Measurements from ENCODE around the gene TTLL11. TPM values are rescaled to one million over a fixed set of nuclear protein-coding genes. Genes with fewer than 3 reads are reported as not detected.

Gene TTLL11
- total RNA-seq, 1 donor from 2014 or later: 6.9 TPM

DNA sequence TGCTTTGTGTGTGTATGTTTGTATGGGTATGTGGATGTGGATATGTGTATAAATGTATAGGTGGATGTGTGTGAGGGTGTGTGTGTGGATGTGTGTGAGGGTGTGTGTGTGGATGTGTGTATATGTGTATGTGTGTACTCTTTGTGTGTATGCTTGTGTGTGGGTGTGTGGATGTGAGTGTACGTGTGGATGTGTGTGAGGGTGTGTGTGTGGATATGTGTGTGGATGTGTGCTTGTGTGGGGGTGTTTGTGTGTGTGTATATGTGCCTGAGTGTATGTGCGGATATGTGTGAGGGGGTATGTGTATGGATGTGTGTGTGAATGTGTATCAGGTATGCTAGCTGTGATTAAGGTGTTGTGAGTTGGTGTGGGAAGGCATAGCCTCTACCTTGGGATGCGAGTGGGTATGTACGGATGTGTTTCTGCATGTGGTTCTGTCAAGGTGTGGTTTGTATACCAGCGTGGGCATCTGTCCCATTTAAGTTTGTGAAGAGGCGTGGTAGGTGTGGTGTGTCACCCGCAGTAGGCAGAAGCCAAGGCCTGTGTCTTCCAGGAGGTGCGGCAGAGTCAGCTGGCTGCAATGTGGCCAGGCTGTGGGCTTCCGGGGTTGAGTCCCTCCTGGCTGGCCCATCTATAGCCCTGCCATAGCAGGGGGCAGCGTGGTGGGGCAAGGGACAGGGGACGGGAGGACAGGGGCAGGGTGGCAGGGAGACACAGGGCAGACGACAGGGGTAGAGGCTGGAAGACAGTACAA is 285.9 kb downstream of the TTLL11 start:
- Histone ChIP-seq H3K4me1 (ENCODE audit: insufficient read depth, low read length) (no peaks in the 10 kb centered on the region), H2AFZ (ENCODE audit: low read depth, low read length) (no peak overlapping the region), H3K9me3 (ENCODE audit: insufficient read depth, low read depth, low read length) (no peaks in the 10 kb centered on the region), H3K27ac (ENCODE audit: low read depth, low read length) (no peak overlapping the region), H3K27me3 (ENCODE audit: insufficient read depth, low read length) (no peaks in the 10 kb centered on the region), H4K20me1 (ENCODE audit: insufficient read depth, low read length) (no peaks in the 10 kb centered on the region), H3K4me2 (ENCODE audit: low read length) (no peak overlapping the region), H3K36me3 (ENCODE audit: insufficient read depth, low read length) (no peaks in the 10 kb centered on the region), H3K79me2 (ENCODE audit: insufficient read depth, low read length) (no peaks in the 10 kb centered on the region), H3K9ac (ENCODE audit: low read length) (no peak overlapping the region), H3K4me3 (ENCODE audit: insufficient read depth, low read depth, low read length) (no peak overlapping the region)
- DNase-seq (ENCODE audit: low read depth): no peak
- Mint-ChIP-seq H3K4me3 (ENCODE audit: unreplicated experiment) (no peak overlapping the region), H3K27me3 (ENCODE audit: low read depth, unreplicated experiment) (peaks cover 24% of the 10 kb centered on the region), H3K4me1 (ENCODE audit: low read depth, unreplicated experiment) (no peaks in the 10 kb centered on the region), H3K27ac (ENCODE audit: unreplicated experiment) (no peak overlapping the region), H3K36me3 (ENCODE audit: low read depth, unreplicated experiment) (no peaks in the 10 kb centered on the region), H3K9me3 (ENCODE audit: unreplicated experiment) (peaks cover 8% of the 10 kb centered on the region)
- TF ChIP-seq, protein P1, sequence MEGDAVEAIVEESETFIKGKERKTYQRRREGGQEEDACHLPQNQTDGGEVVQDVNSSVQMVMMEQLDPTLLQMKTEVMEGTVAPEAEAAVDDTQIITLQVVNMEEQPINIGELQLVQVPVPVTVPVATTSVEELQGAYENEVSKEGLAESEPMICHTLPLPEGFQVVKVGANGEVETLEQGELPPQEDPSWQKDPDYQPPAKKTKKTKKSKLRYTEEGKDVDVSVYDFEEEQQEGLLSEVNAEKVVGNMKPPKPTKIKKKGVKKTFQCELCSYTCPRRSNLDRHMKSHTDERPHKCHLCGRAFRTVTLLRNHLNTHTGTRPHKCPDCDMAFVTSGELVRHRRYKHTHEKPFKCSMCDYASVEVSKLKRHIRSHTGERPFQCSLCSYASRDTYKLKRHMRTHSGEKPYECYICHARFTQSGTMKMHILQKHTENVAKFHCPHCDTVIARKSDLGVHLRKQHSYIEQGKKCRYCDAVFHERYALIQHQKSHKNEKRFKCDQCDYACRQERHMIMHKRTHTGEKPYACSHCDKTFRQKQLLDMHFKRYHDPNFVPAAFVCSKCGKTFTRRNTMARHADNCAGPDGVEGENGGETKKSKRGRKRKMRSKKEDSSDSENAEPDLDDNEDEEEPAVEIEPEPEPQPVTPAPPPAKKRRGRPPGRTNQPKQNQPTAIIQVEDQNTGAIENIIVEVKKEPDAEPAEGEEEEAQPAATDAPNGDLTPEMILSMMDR (IDR thresholded peaks at IDR 0.05; ENCODE audit: insufficient read depth, low read depth, low read length): no peak
- no peak for TF ChIP-seq EZH2 (IDR thresholded peaks at IDR 0.05; ENCODE audit: insufficient read depth, low read length)
- FAIRE-seq: no peak

DNA sequence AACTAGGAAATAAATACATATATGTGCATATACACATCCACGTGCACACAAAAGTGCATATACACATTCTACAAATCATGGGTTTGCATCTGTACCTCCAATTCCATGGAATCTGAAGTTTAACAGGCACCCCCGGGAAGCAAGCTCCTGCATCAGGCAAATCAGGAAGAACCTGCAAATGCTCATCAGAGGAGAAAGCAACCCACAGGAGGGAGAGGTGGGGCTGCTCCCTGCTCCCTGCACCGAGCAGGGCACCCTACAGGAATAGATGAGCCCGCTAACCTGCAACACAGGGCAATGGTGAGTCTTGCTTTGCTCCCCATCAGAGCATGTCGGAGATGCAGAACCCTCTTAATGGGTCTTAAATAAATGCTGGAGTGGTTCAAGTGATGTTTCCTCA is 290.4 kb downstream of the TTLL11 start:
- H3K4me1 ChIP-seq (ENCODE audit: insufficient read depth, low read length): no peaks in the 10 kb centered on the region
- no peak overlapping the region for H3K27ac ChIP-seq (ENCODE audit: low read depth, low read length)
- no peak for FAIRE-seq
- no peaks in the 10 kb centered on the region for H3K36me3 ChIP-seq (ENCODE audit: insufficient read depth, low read length)
- H3K27me3 Mint-ChIP-seq (ENCODE audit: low read depth, unreplicated experiment): peaks cover 11% of the 10 kb centered on the region
- no peak overlapping the region for H3K4me3 ChIP-seq (ENCODE audit: insufficient read depth, low read depth, low read length)
- no peak overlapping the region for H3K27ac Mint-ChIP-seq (ENCODE audit: unreplicated experiment)
- H3K79me2 ChIP-seq (ENCODE audit: insufficient read depth, low read length): no peaks in the 10 kb centered on the region
- peaks cover 3% of the 10 kb centered on the region for H3K27me3 ChIP-seq (ENCODE audit: insufficient read depth, low read length)
- no peak overlapping the region for H2AFZ ChIP-seq (ENCODE audit: low read depth, low read length)
- H3K4me2 ChIP-seq (ENCODE audit: low read length): no peak overlapping the region
- TF ChIP-seq, protein P1 (IDR thresholded peaks at IDR 0.05; ENCODE audit: insufficient read depth, low read depth, low read length): no peak
- TF ChIP-seq EZH2 (IDR thresholded peaks at IDR 0.05; ENCODE audit: insufficient read depth, low read length): no peak
- H3K9ac ChIP-seq (ENCODE audit: low read length): no peak overlapping the region
- H3K9me3 ChIP-seq (ENCODE audit: insufficient read depth, low read depth, low read length): no peaks in the 10 kb centered on the region
- no peaks in the 10 kb centered on the region for H3K36me3 Mint-ChIP-seq (ENCODE audit: low read depth, unreplicated experiment)
- H4K20me1 ChIP-seq (ENCODE audit: insufficient read depth, low read length): no peaks in the 10 kb centered on the region
- H3K4me3 Mint-ChIP-seq (ENCODE audit: unreplicated experiment): no peak overlapping the region
- DNase-seq (ENCODE audit: low read depth): no peak
- H3K4me1 Mint-ChIP-seq (ENCODE audit: low read depth, unreplicated experiment): no peaks in the 10 kb centered on the region
- peaks cover 8% of the 10 kb centered on the region for H3K9me3 Mint-ChIP-seq (ENCODE audit: unreplicated experiment)

DNA sequence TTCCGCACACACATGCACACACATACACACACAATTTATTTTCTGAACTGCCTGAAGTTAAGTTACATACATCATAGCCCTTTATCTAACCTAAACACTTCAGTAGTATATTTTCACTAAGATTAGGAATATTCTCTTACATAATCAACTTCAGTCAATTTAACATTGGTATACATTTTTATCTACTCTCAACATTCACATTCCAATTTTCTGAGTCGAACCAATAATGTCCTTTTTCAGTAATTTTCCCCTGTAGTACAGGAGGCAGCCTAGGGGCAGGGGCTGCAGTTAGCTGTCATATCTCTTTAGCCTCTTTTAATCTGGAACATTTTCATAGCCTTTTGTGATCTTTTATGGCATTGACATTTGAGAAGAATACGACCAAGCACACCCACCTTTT is 291.5 kb downstream of the TTLL11 start:
- Histone ChIP-seq H3K4me1 (ENCODE audit: insufficient read depth, low read length) (no peaks in the 10 kb centered on the region), H4K20me1 (ENCODE audit: insufficient read depth, low read length) (no peaks in the 10 kb centered on the region), H3K9me3 (ENCODE audit: insufficient read depth, low read depth, low read length) (no peaks in the 10 kb centered on the region), H3K4me3 (ENCODE audit: insufficient read depth, low read depth, low read length) (no peak overlapping the region), H2AFZ (ENCODE audit: low read depth, low read length) (no peak overlapping the region), H3K27me3 (ENCODE audit: insufficient read depth, low read length) (peaks cover 3% of the 10 kb centered on the region), H3K4me2 (ENCODE audit: low read length) (no peak overlapping the region), H3K36me3 (ENCODE audit: insufficient read depth, low read length) (no peaks in the 10 kb centered on the region), H3K27ac (ENCODE audit: low read depth, low read length) (no peak overlapping the region), H3K9ac (ENCODE audit: low read length) (no peak overlapping the region), H3K79me2 (ENCODE audit: insufficient read depth, low read length) (no peaks in the 10 kb centered on the region)
- no peak overlapping the region for H3K4me3 Mint-ChIP-seq (ENCODE audit: unreplicated experiment)
- H3K27ac Mint-ChIP-seq (ENCODE audit: unreplicated experiment): no peak overlapping the region
- peaks cover 16% of the 10 kb centered on the region for H3K27me3 Mint-ChIP-seq (ENCODE audit: low read depth, unreplicated experiment)
- no peak for DNase-seq (ENCODE audit: low read depth)
- TF ChIP-seq, protein P1 (IDR thresholded peaks at IDR 0.05; ENCODE audit: insufficient read depth, low read depth, low read length): no peak
- TF ChIP-seq EZH2 (IDR thresholded peaks at IDR 0.05; ENCODE audit: insufficient read depth, low read length): no peak
- peaks cover 8% of the 10 kb centered on the region for H3K9me3 Mint-ChIP-seq (ENCODE audit: unreplicated experiment)
- H3K36me3 Mint-ChIP-seq (ENCODE audit: low read depth, unreplicated experiment): no peaks in the 10 kb centered on the region
- no peak for FAIRE-seq
- H3K4me1 Mint-ChIP-seq (ENCODE audit: low read depth, unreplicated experiment): no peaks in the 10 kb centered on the region
